Measurements from ENCODE around the gene KMO.

KMO gene

GRCh38 chr1:241606544-241606943 lies 74.4 kb downstream of the KMO start:
- Histone ChIP-seq H3K79me2 (ENCODE audit: insufficient read depth, low read depth) (no peaks in the 10 kb centered on the region), H3K4me2 (no peak overlapping the region), H3K4me1 (ENCODE audit: low read depth, poor library complexity, severe bottlenecking) (peaks cover 5% of the 10 kb centered on the region), H3K27ac (no peak overlapping the region), H4K20me1 (ENCODE audit: insufficient read depth) (no peaks in the 10 kb centered on the region), H3K27me3 (ENCODE audit: insufficient read depth, low read depth) (no peaks in the 10 kb centered on the region), H3K36me3 (ENCODE audit: insufficient read depth) (no peaks in the 10 kb centered on the region), H2AFZ (ENCODE audit: low read depth) (no peak overlapping the region), H3K9ac (no peak overlapping the region), H3K4me3 (IDR thresholded peaks at IDR 0.05; ENCODE audit: insufficient read depth, low read depth, low read length) (no peak overlapping the region)
- TF ChIP-seq, protein P1, sequence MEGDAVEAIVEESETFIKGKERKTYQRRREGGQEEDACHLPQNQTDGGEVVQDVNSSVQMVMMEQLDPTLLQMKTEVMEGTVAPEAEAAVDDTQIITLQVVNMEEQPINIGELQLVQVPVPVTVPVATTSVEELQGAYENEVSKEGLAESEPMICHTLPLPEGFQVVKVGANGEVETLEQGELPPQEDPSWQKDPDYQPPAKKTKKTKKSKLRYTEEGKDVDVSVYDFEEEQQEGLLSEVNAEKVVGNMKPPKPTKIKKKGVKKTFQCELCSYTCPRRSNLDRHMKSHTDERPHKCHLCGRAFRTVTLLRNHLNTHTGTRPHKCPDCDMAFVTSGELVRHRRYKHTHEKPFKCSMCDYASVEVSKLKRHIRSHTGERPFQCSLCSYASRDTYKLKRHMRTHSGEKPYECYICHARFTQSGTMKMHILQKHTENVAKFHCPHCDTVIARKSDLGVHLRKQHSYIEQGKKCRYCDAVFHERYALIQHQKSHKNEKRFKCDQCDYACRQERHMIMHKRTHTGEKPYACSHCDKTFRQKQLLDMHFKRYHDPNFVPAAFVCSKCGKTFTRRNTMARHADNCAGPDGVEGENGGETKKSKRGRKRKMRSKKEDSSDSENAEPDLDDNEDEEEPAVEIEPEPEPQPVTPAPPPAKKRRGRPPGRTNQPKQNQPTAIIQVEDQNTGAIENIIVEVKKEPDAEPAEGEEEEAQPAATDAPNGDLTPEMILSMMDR (conservative IDR thresholded peaks at IDR 0.05; ENCODE audit: low read depth, low read length) = no peak

DNA sequence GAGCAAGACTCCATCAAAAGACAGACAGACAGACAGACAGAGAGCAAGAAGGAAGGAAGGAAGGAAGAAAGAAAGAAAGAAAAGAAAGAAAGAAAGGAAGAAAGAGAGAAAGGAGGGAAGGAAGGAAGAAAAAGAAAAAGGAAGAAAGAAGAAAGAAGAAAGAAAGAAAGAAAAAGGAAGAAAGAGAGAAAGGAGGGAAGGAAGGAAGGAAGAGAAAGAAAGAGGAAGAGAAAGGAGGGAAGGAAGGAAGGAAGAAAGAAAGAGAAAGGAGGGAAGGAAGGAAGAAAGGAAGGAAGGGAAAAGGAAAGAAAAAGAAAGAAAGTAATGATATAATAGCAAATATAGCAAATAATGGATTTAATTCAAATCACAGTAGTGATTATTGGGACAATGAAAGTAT lies 75.3 kb downstream of the KMO start:
- no peak overlapping the region for H3K27ac ChIP-seq

GRCh38 chr1:241608379-241609033 lies 76.3 kb downstream of the KMO start:
- Histone ChIP-seq H3K4me3 (IDR thresholded peaks at IDR 0.05; ENCODE audit: insufficient read depth, low read depth, low read length) (no peak overlapping the region), H3K79me2 (ENCODE audit: insufficient read depth, low read depth) (no peaks in the 10 kb centered on the region), H3K27ac (no peak overlapping the region), H4K20me1 (ENCODE audit: insufficient read depth) (no peaks in the 10 kb centered on the region), H3K27me3 (ENCODE audit: insufficient read depth, low read depth) (no peaks in the 10 kb centered on the region), H2AFZ (ENCODE audit: low read depth) (no peak overlapping the region), H3K36me3 (ENCODE audit: insufficient read depth) (no peaks in the 10 kb centered on the region), H3K9ac (no peak overlapping the region), H3K4me2 (no peak overlapping the region), H3K4me1 (ENCODE audit: low read depth, poor library complexity, severe bottlenecking) (peaks cover 23% of the 10 kb centered on the region)
- TF ChIP-seq, protein P1 (conservative IDR thresholded peaks at IDR 0.05; ENCODE audit: low read depth, low read length) = no peak

More for the DNA sequence above, 75.3 kb downstream of the KMO start:
- Histone ChIP-seq H3K4me1 (ENCODE audit: low read depth, poor library complexity, severe bottlenecking) (peaks cover 15% of the 10 kb centered on the region), H3K36me3 (ENCODE audit: insufficient read depth) (no peaks in the 10 kb centered on the region), H2AFZ (ENCODE audit: low read depth) (no peak overlapping the region), H3K79me2 (ENCODE audit: insufficient read depth, low read depth) (no peaks in the 10 kb centered on the region), H3K9ac (no peak overlapping the region), H4K20me1 (ENCODE audit: insufficient read depth) (no peaks in the 10 kb centered on the region), H3K27me3 (ENCODE audit: insufficient read depth, low read depth) (no peaks in the 10 kb centered on the region), H3K4me2 (no peak overlapping the region), H3K4me3 (IDR thresholded peaks at IDR 0.05; ENCODE audit: insufficient read depth, low read depth, low read length) (no peak overlapping the region)
- TF ChIP-seq, protein P1 (conservative IDR thresholded peaks at IDR 0.05; ENCODE audit: low read depth, low read length) = no peak

- H3K79me2 ChIP-seq (ENCODE audit: insufficient read depth, low read depth) = no peaks in the 10 kb centered on the region
- H3K4me3 ChIP-seq (IDR thresholded peaks at IDR 0.05; ENCODE audit: insufficient read depth, low read depth, low read length) = no peak overlapping the region
- H3K36me3 ChIP-seq (ENCODE audit: insufficient read depth) = no peaks in the 10 kb centered on the region
- no peak overlapping the region for H3K27ac ChIP-seq
- TF ChIP-seq, protein P1 (conservative IDR thresholded peaks at IDR 0.05; ENCODE audit: low read depth, low read length) = no peak
- H3K4me1 ChIP-seq (ENCODE audit: low read depth, poor library complexity, severe bottlenecking) = peaks cover 37% of the 10 kb centered on the region
- no peak overlapping the region for H2AFZ ChIP-seq (ENCODE audit: low read depth)
- no peaks in the 10 kb centered on the region for H3K27me3 ChIP-seq (ENCODE audit: insufficient read depth, low read depth)
- no peaks in the 10 kb centered on the region for H4K20me1 ChIP-seq (ENCODE audit: insufficient read depth)
- H3K4me2 ChIP-seq = no peak overlapping the region
- no peak overlapping the region for H3K9ac ChIP-seq
These were observed 78.1 kb downstream of the KMO start for GRCh38 chr1:241610056-241610815.

Measured in KMS-11 (cell line).